IPS-18a (cell line): ENCODE measurements around the gene PODXL.

Experiments used
- H3K27ac ChIP-seq: one replicate; pipeline ENCODE4 v1.5.1; 2013; ENCODE audit warnings: low read length
- H3K27me3 ChIP-seq: one replicate; pipeline ENCODE4 v1.6.1; 2013; ENCODE audit warnings: mild to moderate bottlenecking, low read length; ENCODE audit not compliant: control insufficient read depth, insufficient read depth
- H3K36me3 ChIP-seq: one replicate; pipeline ENCODE4 v1.6.1; 2013; ENCODE audit warnings: low read depth, low read length; ENCODE audit not compliant: control insufficient read depth
- H3K4me1 ChIP-seq: one replicate; pipeline ENCODE4 v1.6.1; 2013; ENCODE audit warnings: low read depth, low read length; ENCODE audit not compliant: control insufficient read depth
- H3K4me3 ChIP-seq: one replicate; pipeline ENCODE4 v1.5.1; 2013; ENCODE audit warnings: low read length
- H3K9ac ChIP-seq: one replicate; pipeline ENCODE4 v1.6.1; 2013; ENCODE audit warnings: mild to moderate bottlenecking, low read length, moderate library complexity
- H3K9me3 ChIP-seq: one replicate; pipeline ENCODE4 v1.6.1; 2013; ENCODE audit warnings: low read depth, low read length; ENCODE audit not compliant: control insufficient read depth

PODXL gene

GRCh38 chr7:131533566-131534561, 22.6 kb downstream of the PODXL start:
- peaks cover 38% of the 10 kb centered on the region for H3K36me3 ChIP-seq

GRCh38 chr7:131533151-131533559, 23.3 kb downstream of the PODXL start:
- Histone ChIP-seq H3K9ac (no peak overlapping the region), H3K27me3 (no peaks in the 10 kb centered on the region), H3K27ac (no peak overlapping the region), H3K4me1 (peaks cover 13% of the 10 kb centered on the region), H3K36me3 (peaks cover 37% of the 10 kb centered on the region), H3K4me3 (no peak overlapping the region), H3K9me3 (no peaks in the 10 kb centered on the region)

More at GRCh38 chr7:131533566-131534561, 22.6 kb downstream of the PODXL start:
- H3K27me3 ChIP-seq, result no peaks in the 10 kb centered on the region
- H3K9me3 ChIP-seq, result no peaks in the 10 kb centered on the region
- H3K9ac ChIP-seq, result no peak overlapping the region
- no peak overlapping the region for H3K27ac ChIP-seq
- peaks cover 17% of the 10 kb centered on the region for H3K4me1 ChIP-seq
- no peak overlapping the region for H3K4me3 ChIP-seq

- peaks cover 13% of the 10 kb centered on the region for H3K4me1 ChIP-seq
Observed at GRCh38 chr7:131532570-131533091, 23.8 kb downstream of the PODXL start.

GRCh38 chr7:131530137-131530536, 26.3 kb downstream of the PODXL start:
- no peak overlapping the region for H3K27ac ChIP-seq
- H3K9ac ChIP-seq, result no peak overlapping the region
- H3K4me1 ChIP-seq, result peaks cover 6% of the 10 kb centered on the region
- H3K27me3 ChIP-seq, result no peaks in the 10 kb centered on the region
- H3K36me3 ChIP-seq, result peaks cover 14% of the 10 kb centered on the region
- H3K4me3 ChIP-seq, result no peak overlapping the region
- no peaks in the 10 kb centered on the region for H3K9me3 ChIP-seq

More at GRCh38 chr7:131532570-131533091, 23.8 kb downstream of the PODXL start:
- Histone ChIP-seq H3K9ac (no peak overlapping the region), H3K27ac (no peak overlapping the region), H3K36me3 (peaks cover 31% of the 10 kb centered on the region), H3K27me3 (no peaks in the 10 kb centered on the region), H3K9me3 (no peaks in the 10 kb centered on the region), H3K4me3 (no peak overlapping the region)

GRCh38 chr7:131529617-131530016, 26.8 kb downstream of the PODXL start:
- Histone ChIP-seq H3K9ac (no peak overlapping the region), H3K4me3 (no peak overlapping the region), H3K9me3 (no peaks in the 10 kb centered on the region), H3K27ac (no peak overlapping the region), H3K4me1 (peaks cover 9% of the 10 kb centered on the region), H3K36me3 (peaks cover 13% of the 10 kb centered on the region), H3K27me3 (no peaks in the 10 kb centered on the region)

- Histone ChIP-seq H3K4me3 (no peak overlapping the region), H3K36me3 (peaks cover 13% of the 10 kb centered on the region), H3K27ac (no peak overlapping the region), H3K27me3 (no peaks in the 10 kb centered on the region), H3K4me1 (peaks cover 14% of the 10 kb centered on the region), H3K9me3 (no peaks in the 10 kb centered on the region), H3K9ac (no peak overlapping the region)
Observed at GRCh38 chr7:131529179-131529578, 27.2 kb downstream of the PODXL start.

- no peak overlapping the region for H3K9ac ChIP-seq
- H3K9me3 ChIP-seq, result no peaks in the 10 kb centered on the region
- H3K4me3 ChIP-seq, result no peak overlapping the region
- H3K4me1 ChIP-seq, result peaks cover 17% of the 10 kb centered on the region
- no peaks in the 10 kb centered on the region for H3K27me3 ChIP-seq
- no peak overlapping the region for H3K27ac ChIP-seq
- H3K36me3 ChIP-seq, result peaks cover under 1% of the 10 kb centered on the region
Observed at GRCh38 chr7:131527456-131527855, 29.0 kb downstream of the PODXL start.

GRCh38 chr7:131525820-131526219, 30.6 kb downstream of the PODXL start:
- Histone ChIP-seq H3K36me3 (no peaks in the 10 kb centered on the region), H3K4me3 (no peak overlapping the region), H3K9ac (no peak overlapping the region), H3K27me3 (no peaks in the 10 kb centered on the region), H3K4me1 (peaks cover 27% of the 10 kb centered on the region), H3K27ac (no peak overlapping the region), H3K9me3 (no peaks in the 10 kb centered on the region)

- no peaks in the 10 kb centered on the region for H3K27me3 ChIP-seq
- H3K36me3 ChIP-seq, result peaks cover 6% of the 10 kb centered on the region
- no peaks in the 10 kb centered on the region for H3K9me3 ChIP-seq
- no peak overlapping the region for H3K4me3 ChIP-seq
- no peak overlapping the region for H3K27ac ChIP-seq
- peaks cover 36% of the 10 kb centered on the region for H3K4me1 ChIP-seq
- no peak overlapping the region for H3K9ac ChIP-seq
Observed at GRCh38 chr7:131524703-131525102, 31.7 kb downstream of the PODXL start.

- no peaks in the 10 kb centered on the region for H3K9me3 ChIP-seq
- H3K4me1 ChIP-seq, result peaks cover 41% of the 10 kb centered on the region
- H3K36me3 ChIP-seq, result peaks cover 7% of the 10 kb centered on the region
- H3K27me3 ChIP-seq, result no peaks in the 10 kb centered on the region
- no peak overlapping the region for H3K9ac ChIP-seq
- H3K27ac ChIP-seq, result no peak overlapping the region
- H3K4me3 ChIP-seq, result no peak overlapping the region
Observed at GRCh38 chr7:131524115-131524514, 32.3 kb downstream of the PODXL start.

GRCh38 chr7:131522325-131522930, 34.0 kb downstream of the PODXL start:
- no peak overlapping the region for H3K4me3 ChIP-seq
- H3K36me3 ChIP-seq, result peaks cover 10% of the 10 kb centered on the region
- no peak overlapping the region for H3K27ac ChIP-seq
- H3K9me3 ChIP-seq, result no peaks in the 10 kb centered on the region
- no peak overlapping the region for H3K9ac ChIP-seq
- H3K4me1 ChIP-seq, result peaks cover 46% of the 10 kb centered on the region
- no peaks in the 10 kb centered on the region for H3K27me3 ChIP-seq
